OCI-LY1 (cell line): ENCODE measurements around the gene CALML5.

ENCODE experiments used
- H2AFZ ChIP-seq: fragments of 200-600 bp; sonication (generic), shearing (Covaris generic); 2 replicates; pipeline ENCODE4 v1.6.0; 2014; ENCODE audit warnings: antibody characterized with exemption, mild to moderate bottlenecking, low read length
- H3F3A ChIP-seq: fragments of 200-600 bp; sonication (generic), shearing (Covaris generic); 2 replicates; pipeline ENCODE4 v1.6.0; 2014; ENCODE audit warnings: mild to moderate bottlenecking, antibody characterized with exemption, low read length, moderate library complexity; ENCODE audit not compliant: insufficient read depth
- H3K27ac ChIP-seq: fragments of 200-600 bp; sonication (generic); 2 replicates; pipeline ENCODE4 v1.5.1; 2014; ENCODE audit warnings: low read length, mixed run types, mild to moderate bottlenecking, low read depth; ENCODE audit not compliant: poor library complexity, severe bottlenecking
- H3K27me3 ChIP-seq: fragments of 200-600 bp; sonication (generic); 2 replicates; pipeline ENCODE4 v1.6.0; 2014; ENCODE audit warnings: antibody characterized with exemption, mild to moderate bottlenecking, low read length, moderate library complexity; ENCODE audit not compliant: insufficient read depth
- H3K36me3 ChIP-seq: fragments of 200-600 bp; sonication (generic); 2 replicates; pipeline ENCODE4 v1.6.1; 2014; ENCODE audit warnings: mild to moderate bottlenecking, antibody characterized with exemption, low read length, moderate library complexity, mixed read lengths; ENCODE audit not compliant: insufficient read depth
- H3K4me1 ChIP-seq: fragments of 200-600 bp; sonication (generic); 2 replicates; pipeline ENCODE4 v1.5.1; 2014; ENCODE audit warnings: mild to moderate bottlenecking, low read length, moderate library complexity; ENCODE audit not compliant: insufficient read depth, severe bottlenecking
- H3K4me2 ChIP-seq: fragments of 200-600 bp; sonication (generic), shearing (Covaris generic); 2 replicates; pipeline ENCODE4 v1.6.1; 2014; ENCODE audit warnings: low read length
- H3K4me3 ChIP-seq: fragments of 200-600 bp; sonication (generic); 2 replicates; pipeline ENCODE4 v1.5.1; 2014; ENCODE audit warnings: low read length, low read depth, mild to moderate bottlenecking, mixed read lengths; ENCODE audit not compliant: poor library complexity, severe bottlenecking
- H3K79me2 ChIP-seq: fragments of 200-600 bp; shearing (Covaris generic); 2 replicates; pipeline ENCODE4 v1.6.1; 2016; ENCODE audit warnings: mixed run types, low read length, mixed read lengths; ENCODE audit not compliant: insufficient read depth
- H3K9ac ChIP-seq: fragments of 200-600 bp; sonication (generic), shearing (Covaris generic); 2 replicates; pipeline ENCODE4 v1.6.1; 2014; ENCODE audit warnings: mild to moderate bottlenecking, low read length, mixed read lengths
- H3K9me2 ChIP-seq: fragments of 200-600 bp; sonication (generic), shearing (Covaris generic); 2 replicates; pipeline ENCODE4 v1.6.1; 2014; ENCODE audit warnings: low read depth, mild to moderate bottlenecking, low read length, mixed read lengths
- H3K9me3 ChIP-seq: fragments of 200-600 bp; shearing (Covaris generic); 2 replicates; pipeline ENCODE4 v1.6.1; 2014; ENCODE audit warnings: low read length, mixed read lengths
- H4K20me1 ChIP-seq: fragments of 200-600 bp; sonication (generic), shearing (Covaris generic); 2 replicates; pipeline ENCODE4 v1.6.0; 2016; ENCODE audit warnings: mild to moderate bottlenecking, low read length; ENCODE audit not compliant: insufficient read depth
- CTCF ChIP-seq: fragments of 200-600 bp; sonication (generic), shearing (Covaris generic); IDR thresholded peaks from 2 replicates; pipeline ENCODE4 v1.5.1; 2017; ENCODE audit warnings: mild to moderate bottlenecking, antibody characterized with exemption, low read length, moderate library complexity, mixed read lengths
- EZH2 ChIP-seq: fragments of 200-600 bp; sonication (generic), shearing (Covaris generic); IDR thresholded peaks from 2 replicates; pipeline ENCODE4 v1.8.0; 2017; ENCODE audit warnings: borderline replicate concordance, mixed run types, mild to moderate bottlenecking, antibody characterized with exemption, low read length, moderate library complexity, mixed read lengths

Gene CALML5

GRCh38 chr10:5523796-5524574 lies 24.6 kb upstream of the CALML5 start:
- Histone ChIP-seq H3K4me1 (no peaks in the 10 kb centered on the region), H3K9ac (no peak overlapping the region), H4K20me1 (no peaks in the 10 kb centered on the region), H3K79me2 (no peaks in the 10 kb centered on the region), H3K27me3 (no peaks in the 10 kb centered on the region), H3K27ac (no peak overlapping the region), H3K9me3 (no peaks in the 10 kb centered on the region), H2AFZ (no peak overlapping the region), H3K4me3 (no peak overlapping the region), H3K9me2 (no peaks in the 10 kb centered on the region), H3K36me3 (no peaks in the 10 kb centered on the region), H3K4me2 (no peak overlapping the region), H3F3A (no peaks in the 10 kb centered on the region)
- TF ChIP-seq CTCF = no peak
- no peak for TF ChIP-seq EZH2

GRCh38 chr10:5522913-5523560 lies 23.7 kb upstream of the CALML5 start:
- Histone ChIP-seq H3K9me3 (no peaks in the 10 kb centered on the region), H2AFZ (no peak overlapping the region), H4K20me1 (no peaks in the 10 kb centered on the region), H3K4me3 (no peak overlapping the region), H3K4me1 (no peaks in the 10 kb centered on the region), H3F3A (no peaks in the 10 kb centered on the region), H3K79me2 (no peaks in the 10 kb centered on the region), H3K9me2 (no peaks in the 10 kb centered on the region), H3K27ac (no peak overlapping the region), H3K36me3 (no peaks in the 10 kb centered on the region), H3K4me2 (no peak overlapping the region), H3K27me3 (no peaks in the 10 kb centered on the region), H3K9ac (no peak overlapping the region)
- TF ChIP-seq EZH2 (no peak), CTCF (no peak)

GRCh38 chr10:5519054-5519453 lies 19.7 kb upstream of the CALML5 start:
- Histone ChIP-seq H3K36me3 (no peaks in the 10 kb centered on the region), H3K9ac (no peak overlapping the region), H3K27me3 (0 out of 2 replicates have a peak, but pooled peaks cover 5% of the 10 kb centered on the region), H3F3A (no peaks in the 10 kb centered on the region), H3K4me3 (no peak overlapping the region), H3K4me2 (no peak overlapping the region), H4K20me1 (no peaks in the 10 kb centered on the region), H3K9me2 (no peaks in the 10 kb centered on the region), H3K4me1 (no peaks in the 10 kb centered on the region), H3K9me3 (no peaks in the 10 kb centered on the region), H3K79me2 (no peaks in the 10 kb centered on the region), H3K27ac (no peak overlapping the region), H2AFZ (no peak overlapping the region)
- TF ChIP-seq CTCF (no peak), EZH2 (no peak)
